T follicular helper cell (primary cell): ENCODE data around the gene FADS6.
A peak's percentile ranks its signal among the peaks of the same experiment; 100 is the strongest.

ENCODE experiments used
- DNase-seq: peaks from one replicate; pipeline ENCODE4 v3.0.0-alpha.2; 2020; ENCODE audit warnings: low read depth
- total RNA-seq, 2 experiments: gene quantifications; one replicate each; lab custom pipeline; 2026; lab: John Stamatoyannopoulos, UW

Gene FADS6, protein sequence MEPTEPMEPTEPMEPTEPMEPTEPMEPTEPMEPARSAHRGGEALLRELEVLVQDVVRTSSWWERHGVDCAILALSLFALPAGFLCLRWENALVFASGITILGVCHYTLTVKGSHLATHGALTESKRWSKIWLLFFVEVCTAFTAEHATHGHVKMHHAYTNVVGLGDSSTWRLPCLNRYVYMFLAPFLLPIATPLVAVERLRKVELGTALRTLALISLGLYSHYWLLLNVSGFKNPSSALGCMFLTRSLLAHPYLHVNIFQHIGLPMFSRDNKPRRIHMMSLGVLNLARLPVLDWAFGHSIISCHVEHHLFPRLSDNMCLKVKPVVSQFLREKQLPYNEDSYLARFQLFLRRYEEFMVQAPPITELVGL
- 0 reads per million in 2 experiments for total RNA-seq

- DNase-seq: no peak
These were observed at the start of gene FADS6 for GRCh38 chr17:74892974-74893911. TSS of gene FADS6 (minus strand) at chr17:74893633. CDS start at chr17:74893595, 38 bp downstream.

DNA sequence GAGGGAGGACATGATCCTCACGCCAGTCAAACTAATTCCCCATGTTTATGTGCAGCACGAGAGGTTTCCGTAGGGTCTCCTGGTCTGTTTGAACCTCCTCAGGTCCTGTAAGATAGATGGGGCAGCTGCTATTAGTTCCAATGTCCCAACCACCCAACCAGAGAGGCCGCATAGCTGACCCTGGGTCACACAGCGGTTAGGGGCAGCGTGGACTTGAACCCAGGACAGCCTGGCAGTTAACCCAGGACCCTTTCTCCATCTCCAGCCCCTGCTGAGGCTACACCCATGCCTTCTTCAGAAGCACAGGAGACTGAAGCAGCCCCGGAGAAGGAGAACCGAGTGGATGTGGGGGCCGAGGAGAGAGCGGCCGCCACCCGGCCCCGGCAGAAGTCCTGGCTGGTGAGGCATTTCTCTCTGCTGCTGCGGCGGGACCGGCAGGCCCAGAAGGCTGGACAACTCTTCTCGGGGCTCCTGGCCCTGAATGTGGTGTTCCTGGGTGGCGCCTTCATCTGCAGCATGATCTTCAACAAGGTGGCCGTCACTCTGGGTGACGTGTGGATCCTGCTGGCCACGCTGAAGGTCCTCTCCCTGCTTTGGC, 47.8 kb upstream of the FADS6 start:
- DNase-seq: no peak

DNA sequence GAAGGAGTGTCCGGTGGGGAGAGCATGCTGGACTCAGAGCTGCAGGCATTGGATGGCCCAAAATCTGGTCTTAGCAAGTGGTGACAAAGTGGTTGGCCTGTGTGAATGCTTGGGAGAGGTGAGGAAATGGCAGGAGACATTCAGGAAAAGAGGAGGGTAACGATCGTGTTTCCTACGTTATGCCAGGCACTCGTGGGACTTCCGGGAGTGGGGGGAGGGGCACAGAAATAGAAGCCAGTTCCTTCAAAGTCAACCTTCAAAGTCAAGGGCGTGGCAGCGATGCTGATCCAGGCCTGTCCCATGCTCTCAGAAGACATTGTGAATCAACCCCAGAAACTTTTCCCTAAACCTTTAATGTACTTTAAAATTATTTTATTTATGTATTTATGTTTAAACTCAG, 46.1 kb upstream of the FADS6 start:
- no peak for DNase-seq

DNA sequence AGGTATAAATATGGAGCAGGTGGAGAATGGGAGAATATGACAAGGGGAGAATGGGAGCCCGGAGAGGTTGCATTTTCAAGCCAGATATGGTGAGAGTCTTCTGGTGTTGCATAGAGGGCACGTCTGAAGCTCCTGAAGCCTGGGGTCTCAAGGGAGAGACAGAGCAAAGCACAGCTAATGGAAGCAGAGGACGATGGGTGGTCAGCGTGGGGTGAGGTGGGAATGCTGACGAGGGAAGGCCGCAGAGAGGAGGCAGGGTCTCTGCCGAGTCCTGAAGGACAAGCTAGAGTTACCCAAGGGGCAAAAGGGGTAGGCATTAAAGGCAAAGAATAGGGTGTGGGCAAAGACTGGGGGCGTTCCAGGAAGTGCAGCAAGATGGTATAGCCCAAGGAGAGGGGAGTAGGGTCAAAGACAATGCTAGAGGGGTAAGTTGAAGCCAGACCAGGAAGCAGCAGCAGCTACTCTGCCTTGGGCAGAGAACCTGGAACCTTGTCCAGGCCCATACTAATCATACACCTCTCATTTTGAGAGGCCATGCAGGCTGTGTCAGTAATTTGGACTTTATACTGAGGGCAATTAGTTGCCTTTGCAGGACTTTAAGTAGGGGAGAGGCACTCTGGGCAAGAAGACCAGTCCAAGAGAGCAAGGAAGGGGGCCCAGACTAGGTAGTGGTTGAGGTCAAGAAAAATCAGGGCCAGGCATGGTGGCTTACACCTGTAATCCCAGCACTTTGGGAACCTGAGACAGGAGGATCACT, 44.9 kb upstream of the FADS6 start:
- DNase-seq: no peak

DNA sequence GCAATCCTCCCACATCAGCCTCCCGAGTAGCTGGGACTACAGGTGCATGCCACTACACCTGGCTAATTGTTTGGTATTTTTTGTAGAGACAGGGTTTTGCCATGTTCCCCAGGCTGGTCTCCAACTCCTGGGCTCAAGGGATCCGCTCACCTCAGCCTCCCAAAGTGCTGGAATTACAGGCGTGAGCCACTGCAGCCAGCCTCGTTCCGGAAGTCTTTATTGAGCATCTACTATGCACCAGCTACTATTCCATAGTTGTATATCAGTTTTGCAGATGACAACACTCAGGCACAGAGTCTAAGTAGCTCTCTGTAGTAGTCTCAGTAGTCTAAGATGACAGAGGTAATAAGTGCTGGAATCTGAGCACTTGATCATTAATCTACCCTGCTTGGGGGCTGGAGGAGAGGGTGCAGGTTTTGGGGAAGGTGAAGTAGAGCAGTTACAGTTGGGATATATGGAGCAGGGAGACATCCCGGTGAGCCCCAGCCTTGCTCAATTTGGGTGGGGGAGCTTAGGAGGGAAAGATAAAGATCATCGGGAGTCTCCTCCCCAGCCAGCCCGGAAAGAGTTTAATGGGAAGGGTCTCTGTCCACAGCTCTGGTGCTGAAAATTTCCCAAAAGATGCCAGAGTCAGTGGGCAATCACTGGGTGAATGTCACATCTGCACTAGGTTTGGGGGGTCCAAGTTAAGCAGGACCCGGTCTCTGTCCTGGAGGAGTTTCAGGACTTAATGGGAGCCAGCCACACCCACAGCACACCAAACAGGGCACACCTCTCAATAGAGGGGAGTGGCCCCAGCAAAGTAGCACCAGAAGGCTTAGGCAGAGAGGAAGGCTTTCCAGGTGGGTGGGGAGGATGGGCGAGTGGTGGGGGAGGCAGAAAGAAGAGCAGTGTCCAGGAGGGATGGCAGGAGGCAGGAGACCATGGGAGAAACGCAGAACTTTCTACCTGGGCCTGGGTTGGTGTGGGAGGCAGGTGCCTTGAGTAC, 43.9 kb upstream of the FADS6 start:
- no peak for DNase-seq

GRCh38 chr17:74936470-74936799, 43.0 kb upstream of the FADS6 start:
- no peak for DNase-seq

- DNase-seq: no peak
These were observed 42.4 kb upstream of the FADS6 start, which contains the start of gene OTOP3 for GRCh38 chr17:74935585-74936469. TSS of gene OTOP3 (plus strand) at chr17:74935898. CDS start at chr17:74935922, 24 bp downstream.

GRCh38 chr17:74935048-74935447, 41.6 kb upstream of the FADS6 start:
- no peak for DNase-seq

GRCh38 chr17:74930535-74931036, 37.2 kb upstream of the FADS6 start:
- DNase-seq: no peak

DNA sequence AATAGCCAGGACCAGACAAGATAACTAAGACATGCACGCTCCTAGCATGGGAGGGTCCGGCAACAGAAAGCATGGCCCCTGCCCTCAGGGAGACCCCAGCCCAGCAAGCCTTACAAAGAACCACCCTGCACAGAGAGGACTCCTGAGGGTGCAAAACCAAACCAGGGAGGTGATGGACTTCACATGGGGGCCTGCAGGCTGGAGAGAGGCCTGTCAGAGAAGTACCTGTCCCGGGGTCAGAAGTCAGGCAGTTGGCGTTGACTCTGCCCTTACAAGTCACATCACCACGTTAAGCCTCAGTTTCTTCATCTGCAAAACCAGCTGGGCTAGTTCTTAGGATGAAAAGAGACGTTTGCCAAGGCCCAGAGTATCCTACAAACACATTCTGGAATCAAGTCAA, 35.4 kb upstream of the FADS6 start:
- DNase-seq: no peak

DNA sequence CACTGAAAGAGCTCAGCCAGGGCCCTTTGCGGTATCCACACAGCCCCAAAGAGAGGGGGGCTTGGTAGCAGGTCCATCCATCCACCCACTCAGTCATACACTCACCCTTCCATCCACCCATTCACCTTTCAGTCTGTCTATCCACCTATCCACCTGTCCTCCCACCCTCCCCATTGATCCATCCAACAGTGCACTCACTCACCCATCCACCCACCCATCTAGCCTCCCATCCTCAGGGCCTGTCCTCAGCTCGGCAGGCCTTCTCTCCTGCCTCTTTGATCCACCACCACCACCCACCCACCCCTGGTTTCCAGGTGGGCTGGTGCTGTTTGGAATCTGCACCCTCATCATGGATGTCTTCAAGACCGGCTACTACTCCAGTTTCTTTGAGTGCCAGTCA, 31.8 kb upstream of the FADS6 start:
- DNase-seq: no peak

GRCh38 chr17:74924250-74924948, 31.0 kb upstream of the FADS6 start, which contains the start of gene OTOP2:
TSS of gene OTOP2 (plus strand) at chr17:74924273. CDS start at chr17:74924633, 360 bp downstream.
- DNase-seq: no peak

DNA sequence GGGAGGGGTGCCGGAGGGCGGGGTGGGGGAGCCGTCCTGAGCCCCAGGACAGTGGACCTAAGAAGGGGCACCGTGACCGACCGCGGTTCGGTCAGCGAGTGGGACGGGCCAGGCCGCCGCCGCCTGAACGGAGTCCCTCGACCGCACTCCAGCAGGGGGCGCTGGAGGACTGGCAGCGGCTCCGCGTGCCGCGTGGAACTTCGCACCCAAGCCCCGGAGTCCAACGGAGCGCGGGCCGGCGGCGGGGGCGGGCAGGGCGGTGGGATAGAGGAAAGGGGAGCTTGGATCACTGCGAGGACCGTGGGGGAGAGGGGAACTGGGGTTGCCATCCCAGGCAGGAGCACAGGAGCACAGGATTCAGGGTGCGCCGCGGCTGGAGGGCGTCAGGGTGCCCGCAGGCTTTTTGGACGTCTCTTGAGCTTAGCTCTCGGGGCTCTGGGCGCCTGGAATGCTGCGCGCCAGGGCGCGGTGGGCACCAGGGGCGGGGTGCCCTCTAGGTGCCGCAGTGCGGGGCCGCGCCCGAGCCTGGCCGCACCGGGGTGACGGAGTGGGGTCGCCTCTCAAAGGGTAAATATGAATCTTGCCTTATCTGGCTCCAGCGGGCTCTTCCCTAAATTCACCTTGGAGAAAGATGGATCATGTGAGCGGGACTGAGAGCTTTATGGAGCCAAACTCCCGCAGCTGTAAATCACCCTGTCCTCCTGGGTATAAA, 30.3 kb upstream of the FADS6 start:
- peak; percentile 51 for DNase-seq

GRCh38 chr17:74922694-74923537, 29.5 kb upstream of the FADS6 start, which contains the start of gene USH1G:
TSS of gene USH1G (minus strand) at chr17:74923255. CDS start at chr17:74923073, 182 bp downstream.
- no peak for DNase-seq

- no peak for DNase-seq
These were observed 28.7 kb upstream of the FADS6 start for GRCh38 chr17:74922172-74922571.

- DNase-seq: no peak
These were observed 28.3 kb upstream of the FADS6 start for GRCh38 chr17:74921769-74922168.
